Suprapubic skin (tissue), 4 donors: Measurements from ENCODE around the gene FAM163B.

Experiments used
- CTCF ChIP-seq, 2 donors: fragments of 200-600 bp in 1 of 2; fragments of 450-650 bp in 1 of 2; sonication (generic) in 1 of 2; IDR thresholded peaks; one replicate each; pipeline ENCODE4 v1.5.1; 2016 to 2019; ENCODE audit warnings: antibody characterized with exemption in 2 of 2, mild to moderate bottlenecking in 1 of 2, moderate library complexity in 1 of 2
- EP300 ChIP-seq: sonication (generic); formaldehyde crosslinking; IDR thresholded peaks from one replicate; pipeline ENCODE4 v1.6.1; 2017; ENCODE audit warnings: antibody characterized with exemption
- POLR2A ChIP-seq, 2 donors: fragments of 450-650 bp; IDR thresholded peaks; one replicate each; pipeline ENCODE4 v1.6.1; 2017; ENCODE audit warnings: antibody characterized with exemption in 2 of 2, mild to moderate bottlenecking in 2 of 2, moderate library complexity in 2 of 2
- POLR2AphosphoS5 ChIP-seq, 3 donors: sonication (generic); formaldehyde crosslinking; IDR thresholded peaks; one replicate each; pipeline ENCODE4 v1.6.1; 2017; ENCODE audit warnings: antibody characterized with exemption in 3 of 3

- no peak for TF ChIP-seq POLR2A (IDR thresholded peaks at IDR 0.05)
- no peak for TF ChIP-seq CTCF (IDR thresholded peaks at IDR 0.05)
- no peak for TF ChIP-seq POLR2AphosphoS5 (IDR thresholded peaks at IDR 0.05)
- TF ChIP-seq EP300, result no peak
Measured at GRCh38 chr9:133622555-133622954, 13.4 kb upstream of the FAM163B start.
